ENCODE measurements around the gene IL3.

GRCh38 chr5:132089363-132089762 is 28.9 kb downstream of the IL3 start:
- TF ChIP-seq POLR2A (IDR thresholded peaks at IDR 0.05; ENCODE audit: low read depth): no peak
- no peak for TF ChIP-seq CTCF (IDR thresholded peaks at IDR 0.05)
- no peak for TF ChIP-seq POLR2AphosphoS5 (IDR thresholded peaks at IDR 0.05)
- TF ChIP-seq EP300 (IDR thresholded peaks at IDR 0.05): no peak
